PC-9 (cell line): ENCODE measurements around the gene RNF166. TPM values are rescaled to one million over a fixed set of nuclear protein-coding genes. Genes with fewer than 3 reads are reported as not detected.
A peak's percentile ranks its signal among the peaks of the same experiment; 100 is the strongest.

Experiments used
- BruUV-seq: library from RNA; stranded (reverse); fragments of 400-500 nt; replicated peaks from 2 replicates; lab custom pipeline; 2021; lab: Mats Ljungman, UMichigan
- CTCF ChIA-PET: fragments of 300-600 bp; sonication (Branson Sonifier 250); formaldehyde crosslinking; loops from one replicate; lab custom pipeline; 2022; ENCODE audit warnings: antibody characterized with exemption; lab: Charles Lee
- POLR2A ChIA-PET: fragments of 300-600 bp; sonication (Branson Sonifier 250); formaldehyde crosslinking; loops from one replicate; lab custom pipeline; 2022; ENCODE audit warnings: antibody characterized with exemption; ENCODE audit not compliant: unreplicated experiment; lab: Charles Lee
- DNase-seq, 2 experiments: peaks; one replicate each; pipeline versions ENCODE4 v3.0.0 to v3.0.0-alpha.2; 2015 to 2022; ENCODE audit warnings: mixed read lengths in 1 of 2
- H2AFZ ChIP-seq: fragments of 200-600 bp; sonication (generic); 2 replicates; pipeline ENCODE4 v1.8.1; 2017; ENCODE audit warnings: antibody characterized with exemption
- H3F3A ChIP-seq: fragments of 200-600 bp; sonication (generic); 2 replicates; pipeline ENCODE4 v1.8.1; 2017; ENCODE audit warnings: antibody characterized with exemption, mild to moderate bottlenecking, low read depth; ENCODE audit not compliant: insufficient read depth
- H3K27ac ChIP-seq: fragments of 200-600 bp; sonication (generic); 2 replicates; pipeline ENCODE4 v1.6.1; 2016; ENCODE audit warnings: mixed run types
- H3K27me3 ChIP-seq: fragments of 200-600 bp; sonication (generic); 2 replicates; pipeline ENCODE4 v1.6.1; 2016; ENCODE audit warnings: low read depth, mixed run types; ENCODE audit not compliant: insufficient read depth
- H3K36me3 ChIP-seq: fragments of 200-600 bp; sonication (generic); 2 replicates; pipeline ENCODE4 v1.6.1; 2016; ENCODE audit warnings: low read depth, mixed run types
- H3K4me1 ChIP-seq: fragments of 200-600 bp; sonication (generic); replicated peaks from 2 replicates; pipeline ENCODE4 v1.6.1; 2016; ENCODE audit warnings: mixed run types; ENCODE audit not compliant: insufficient read depth
- H3K4me2 ChIP-seq: fragments of 200-600 bp; sonication (generic); 2 replicates; pipeline ENCODE4 v1.6.1; 2017; ENCODE audit warnings: mixed run types
- H3K4me3 ChIP-seq: fragments of 200-600 bp; sonication (generic); 2 replicates; pipeline ENCODE4 v1.6.1; 2016; ENCODE audit warnings: mixed run types
- H3K79me2 ChIP-seq: fragments of 200-600 bp; sonication (generic); 2 replicates; pipeline ENCODE4 v1.6.1; 2017; ENCODE audit warnings: low read depth, mixed run types
- H3K9me2 ChIP-seq: fragments of 200-600 bp; sonication (generic); 2 replicates; pipeline ENCODE4 v1.8.1; 2017; ENCODE audit warnings: mild to moderate bottlenecking; ENCODE audit not compliant: insufficient read depth
- H3K9me3 ChIP-seq: fragments of 200-600 bp; sonication (generic); 2 replicates; pipeline ENCODE4 v1.8.1; 2016; ENCODE audit warnings: low read depth; ENCODE audit not compliant: insufficient read depth
- H4K20me1 ChIP-seq: fragments of 200-600 bp; sonication (generic); 2 replicates; pipeline ENCODE4 v1.8.1; 2017; ENCODE audit not compliant: insufficient read depth
- EZH2 ChIP-seq: fragments of 200-600 bp; sonication (generic); IDR thresholded peaks from 2 replicates; pipeline ENCODE4 v1.8.0; 2017; ENCODE audit warnings: antibody characterized with exemption, low read depth
- intact Hi-C: fragments of 100-400 bp; cut with micrococcal nuclease; formaldehyde crosslinking; loops from one replicate; pipeline ENCODE4 v1.10.0; 2022; ENCODE audit not compliant: unreplicated experiment
- total RNA-seq: library from RNA; stranded (reverse); gene quantifications from 2 replicates; pipeline ENCODE4 v1.2.3, GENCODE V29; 2021
- TF ChIP-seq, protein P1 (sequence below): fragments of 200-600 bp; sonication (generic); conservative IDR thresholded peaks from 2 replicates; pipeline ENCODE4 v1.6.1; 2017; ENCODE audit warnings: mixed run types, antibody characterized with exemption, mild to moderate bottlenecking, moderate library complexity

RNF166 gene
- total RNA-seq, 1 experiment from 2014 or later: 29.4 TPM

DNA sequence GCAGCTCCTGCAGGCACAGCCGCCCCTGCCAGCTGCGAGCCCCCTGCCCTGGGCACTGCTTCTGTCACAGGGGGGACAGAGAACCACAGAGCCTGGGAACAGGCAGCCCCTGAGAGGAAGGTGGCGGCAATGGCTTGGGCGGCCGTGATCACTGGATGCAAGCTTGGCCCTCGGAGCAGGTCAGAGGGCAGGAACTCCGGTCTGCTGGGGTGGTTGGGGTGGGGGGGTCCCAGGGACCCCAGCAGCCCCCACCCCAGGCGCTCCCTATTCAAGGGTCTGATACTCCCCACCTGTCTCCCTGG lies 53.5 kb downstream of the RNF166 start:
- Histone ChIP-seq H3K4me3 (no peak overlapping the region), H3K4me2 (no peak overlapping the region), H3K4me1 (no peaks in the 10 kb centered on the region), H3K9me2 (no peaks in the 10 kb centered on the region), H3K27me3 (no peaks in the 10 kb centered on the region), H3K27ac (no peak overlapping the region), H3K79me2 (no peaks in the 10 kb centered on the region), H4K20me1 (peaks cover 12% of the 10 kb centered on the region), H3K36me3 (no peaks in the 10 kb centered on the region), H2AFZ (no peak overlapping the region), H3K9me3 (no peaks in the 10 kb centered on the region), H3F3A (peaks cover 18% of the 10 kb centered on the region; the same call in 1 of the 2 replicates)
- DNase-seq: no peak
- intact Hi-C loops: no loop called here
- no TSS peak for BruUV-seq
- TF ChIP-seq EZH2: no peak
- TF ChIP-seq, protein P1, sequence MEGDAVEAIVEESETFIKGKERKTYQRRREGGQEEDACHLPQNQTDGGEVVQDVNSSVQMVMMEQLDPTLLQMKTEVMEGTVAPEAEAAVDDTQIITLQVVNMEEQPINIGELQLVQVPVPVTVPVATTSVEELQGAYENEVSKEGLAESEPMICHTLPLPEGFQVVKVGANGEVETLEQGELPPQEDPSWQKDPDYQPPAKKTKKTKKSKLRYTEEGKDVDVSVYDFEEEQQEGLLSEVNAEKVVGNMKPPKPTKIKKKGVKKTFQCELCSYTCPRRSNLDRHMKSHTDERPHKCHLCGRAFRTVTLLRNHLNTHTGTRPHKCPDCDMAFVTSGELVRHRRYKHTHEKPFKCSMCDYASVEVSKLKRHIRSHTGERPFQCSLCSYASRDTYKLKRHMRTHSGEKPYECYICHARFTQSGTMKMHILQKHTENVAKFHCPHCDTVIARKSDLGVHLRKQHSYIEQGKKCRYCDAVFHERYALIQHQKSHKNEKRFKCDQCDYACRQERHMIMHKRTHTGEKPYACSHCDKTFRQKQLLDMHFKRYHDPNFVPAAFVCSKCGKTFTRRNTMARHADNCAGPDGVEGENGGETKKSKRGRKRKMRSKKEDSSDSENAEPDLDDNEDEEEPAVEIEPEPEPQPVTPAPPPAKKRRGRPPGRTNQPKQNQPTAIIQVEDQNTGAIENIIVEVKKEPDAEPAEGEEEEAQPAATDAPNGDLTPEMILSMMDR: no peak
- ChIA-PET CTCF (no interaction called here), POLR2A (no interaction called here)

DNA sequence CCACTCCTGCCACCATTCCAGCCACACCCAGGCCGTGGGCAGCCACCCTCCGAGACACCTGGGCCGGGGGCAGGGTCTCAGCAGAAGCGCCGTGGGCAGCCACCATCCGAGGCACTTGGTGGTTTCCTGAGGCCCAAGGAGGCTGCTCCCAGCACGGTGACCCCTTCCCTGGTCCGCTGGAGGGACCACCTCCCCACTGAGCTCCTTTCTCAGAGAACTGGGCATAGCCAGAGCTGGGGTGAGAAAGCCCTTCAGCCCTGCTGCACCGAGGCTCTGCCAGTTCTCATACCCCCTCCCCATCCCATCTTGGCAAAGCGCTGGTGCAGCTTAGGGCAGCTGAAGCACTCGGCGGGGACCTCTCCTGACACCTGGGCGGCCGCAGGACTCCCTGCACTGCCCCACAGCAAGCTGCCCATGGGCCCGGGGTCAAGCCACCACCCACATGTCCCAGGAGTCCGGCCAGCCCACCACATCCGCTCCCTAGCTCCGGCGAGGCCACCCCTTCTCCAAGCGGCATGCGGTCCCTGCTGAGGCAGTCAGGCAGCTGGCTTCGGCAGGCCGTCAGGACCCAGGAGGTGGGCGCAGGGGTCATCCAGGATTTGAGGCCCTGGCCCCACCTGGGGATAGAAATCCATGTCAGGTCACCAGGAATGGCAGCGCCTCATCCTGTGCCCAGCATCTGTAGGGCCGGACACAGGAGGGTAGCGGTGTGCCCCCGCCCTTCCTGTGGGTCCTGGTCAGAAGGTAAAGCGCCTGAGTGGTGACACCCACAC lies 54.0 kb downstream of the RNF166 start:
- Histone ChIP-seq H3K36me3 (no peaks in the 10 kb centered on the region), H3K4me3 (peak overlapping the region; percentile 43; the same call in 1 of the 2 replicates), H3K27me3 (0 out of 2 replicates have a peak, but pooled peaks cover 2% of the 10 kb centered on the region), H3K9me2 (no peaks in the 10 kb centered on the region), H2AFZ (no peak overlapping the region), H4K20me1 (peaks cover 12% of the 10 kb centered on the region), H3F3A (peaks cover 18% of the 10 kb centered on the region; the same call in 1 of the 2 replicates), H3K9me3 (no peaks in the 10 kb centered on the region), H3K4me1 (no peaks in the 10 kb centered on the region), H3K27ac (peak overlapping the region; percentile 63), H3K79me2 (no peaks in the 10 kb centered on the region), H3K4me2 (peak overlapping the region; percentile 74)
- TSS peak; percentile 33 for BruUV-seq
- intact Hi-C loops: no loop called here
- TF ChIP-seq EZH2: no peak
- TF ChIP-seq, protein P1: no peak
- POLR2A ChIA-PET: no interaction called here
- CTCF ChIA-PET: no interaction called here
- no peak for DNase-seq

DNA sequence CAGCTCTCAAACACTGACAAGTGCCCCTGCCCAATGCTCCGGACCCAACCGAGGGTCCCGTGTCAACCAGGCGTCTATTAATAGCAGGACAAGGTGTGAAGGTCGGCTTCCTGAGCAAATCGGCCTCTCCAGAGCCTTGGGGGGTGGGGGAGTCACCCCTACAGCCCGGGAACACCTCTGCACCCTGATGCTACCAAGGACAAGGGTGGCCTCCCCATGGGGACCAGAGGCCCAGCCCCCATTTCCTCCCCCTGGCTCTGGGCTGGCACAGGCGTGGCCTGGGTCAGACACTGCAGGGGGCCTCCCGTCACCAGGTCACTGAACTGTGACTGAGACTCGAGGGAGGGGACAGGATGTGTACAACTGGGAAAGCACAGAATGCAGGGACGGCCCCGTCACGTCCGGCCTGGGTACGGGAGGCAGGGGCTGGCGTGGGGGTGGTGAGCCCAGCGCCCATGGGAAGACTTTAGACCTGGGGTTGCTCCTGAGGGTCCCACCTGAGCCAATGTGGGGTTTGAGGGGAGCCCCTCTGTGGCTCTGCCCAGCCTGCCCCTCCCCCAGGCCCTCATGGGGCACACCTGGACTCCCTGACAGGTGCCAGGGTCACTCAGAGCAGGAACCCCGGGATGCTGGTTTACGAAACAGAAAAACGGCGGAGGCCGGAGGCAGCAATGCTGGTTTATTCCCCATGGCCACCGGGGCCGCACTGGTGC lies 54.8 kb downstream of the RNF166 start:
- CTCF ChIA-PET: interaction anchor here (0.6 kb wide), 1 partner anchor 894 kb away, joined by 3 read pairs; no protein-coding TSS in a partner anchor
- intact Hi-C loops: no loop called here
- no peaks in the 10 kb centered on the region for H3K4me1 ChIP-seq
- no peaks in the 10 kb centered on the region for H3K9me3 ChIP-seq
- peak in 1 of 2 experiments; percentile 48 for DNase-seq
- H3K27ac ChIP-seq: peak overlapping the region; percentile 63
- no peaks in the 10 kb centered on the region for H3K36me3 ChIP-seq
- H4K20me1 ChIP-seq: peaks cover 12% of the 10 kb centered on the region
- peaks cover 8% of the 10 kb centered on the region; the same call in 1 of the 2 replicates for H3K27me3 ChIP-seq
- TF ChIP-seq EZH2: no peak
- TF ChIP-seq, protein P1: no peak
- H3K4me3 ChIP-seq: peak overlapping the region; percentile 43; the same call in 1 of the 2 replicates
- BruUV-seq: no TSS peak
- H3K9me2 ChIP-seq: no peaks in the 10 kb centered on the region
- POLR2A ChIA-PET: no interaction called here
- H3K4me2 ChIP-seq: peak overlapping the region; percentile 74
- H3F3A ChIP-seq: peaks cover 18% of the 10 kb centered on the region; the same call in 1 of the 2 replicates
- no peaks in the 10 kb centered on the region for H3K79me2 ChIP-seq
- no peak overlapping the region for H2AFZ ChIP-seq
